Keratinocyte (primary cell): ENCODE measurements around the gene OGT. TPM values are rescaled to one million over a fixed set of nuclear protein-coding genes. Genes with fewer than 3 reads are reported as not detected.

Source experiments
- DNase-seq: peaks from one replicate; pipeline ENCODE4 v3.0.0-alpha.2; 2011; ENCODE audit warnings: low read depth, missing footprints, low spot score
- FAIRE-seq: peaks from 2 replicates; lab custom pipeline; 2011; peaks lifted over from hg19 to GRCh38; lab: Jason Lieb, UNC
- H2AFZ ChIP-seq: 2 replicates; pipeline ENCODE4 v1.6.0; 2012; ENCODE audit warnings: low read length, control low read depth, inconsistent platforms; ENCODE audit not compliant: control insufficient read depth
- H3K27ac ChIP-seq: 2 replicates; pipeline ENCODE4 v1.5.1; 2011; ENCODE audit warnings: low read length; ENCODE audit not compliant: control insufficient read depth, insufficient read depth
- H3K27me3 ChIP-seq: 3 replicates; pipeline ENCODE4 v1.6.0; 2011; ENCODE audit warnings: low read length; ENCODE audit not compliant: control insufficient read depth, insufficient read depth; ENCODE audit errors: extremely low read depth
- H3K36me3 ChIP-seq, 2 experiments: 2 replicates in 1 of 2; 3 replicates in 1 of 2; pipeline ENCODE4 v1.5.1; 2011; ENCODE audit warnings: low read length in 2 of 2, mild to moderate bottlenecking in 1 of 2; ENCODE audit not compliant: control insufficient read depth in 2 of 2, insufficient read depth in 2 of 2; ENCODE audit errors: extremely low read depth in 1 of 2
- H3K4me1 ChIP-seq: 3 replicates; pipeline ENCODE4 v1.5.1; 2011; ENCODE audit warnings: low read length; ENCODE audit not compliant: control insufficient read depth, insufficient read depth; ENCODE audit errors: extremely low read depth
- H3K4me2 ChIP-seq: 3 replicates; pipeline ENCODE4 v1.6.0; 2011; ENCODE audit warnings: low read depth, low read length; ENCODE audit not compliant: control insufficient read depth, insufficient read depth; ENCODE audit errors: extremely low read depth
- H3K4me3 ChIP-seq, 3 experiments: fragments of 200-600 bp in 1 of 3; sonication (generic) in 1 of 3; 2 replicates in 2 of 3; 3 replicates in 1 of 3; pipeline ENCODE4 v1.5.1; 2011 to 2016; ENCODE audit warnings: low read length in 3 of 3, mild to moderate bottlenecking in 3 of 3, control low read depth in 2 of 3, inconsistent platforms in 1 of 3, low read depth in 1 of 3, mixed read lengths in 1 of 3, mixed run types in 1 of 3, moderate library complexity in 1 of 3; ENCODE audit not compliant: control insufficient read depth in 2 of 3, insufficient read depth in 2 of 3; ENCODE audit errors: extremely low read depth in 1 of 3
- H3K79me2 ChIP-seq: 2 replicates; pipeline ENCODE4 v1.6.0; 2012; ENCODE audit warnings: low read length; ENCODE audit not compliant: control insufficient read depth, insufficient read depth
- H3K9ac ChIP-seq: 3 replicates; pipeline ENCODE4 v1.6.0; 2011; ENCODE audit warnings: low read length; ENCODE audit not compliant: control insufficient read depth, insufficient read depth; ENCODE audit errors: extremely low read depth
- H3K9me1 ChIP-seq: 3 replicates; pipeline ENCODE4 v1.6.0; 2011; ENCODE audit warnings: low read length; ENCODE audit not compliant: control insufficient read depth, insufficient read depth; ENCODE audit errors: extremely low read depth
- H3K9me3 ChIP-seq: 2 replicates; pipeline ENCODE4 v1.5.1; 2012; ENCODE audit warnings: low read depth, low read length; ENCODE audit not compliant: control insufficient read depth
- H4K20me1 ChIP-seq: 3 replicates; pipeline ENCODE4 v1.6.0; 2011; ENCODE audit warnings: low read length; ENCODE audit not compliant: control insufficient read depth, insufficient read depth; ENCODE audit errors: extremely low read depth
- CTCF ChIP-seq, 3 experiments: IDR thresholded peaks in 1 of 3; conservative IDR thresholded peaks in 1 of 3; optimal IDR thresholded peaks in 1 of 3; 2 replicates in 2 of 3; 3 replicates in 1 of 3; pipeline versions ENCODE3 to v1.5.1; 2011; ENCODE audit warnings: low read length in 3 of 3, mild to moderate bottlenecking in 3 of 3, moderate library complexity in 2 of 3, control low read depth in 1 of 3, inconsistent platforms in 1 of 3; ENCODE audit not compliant: insufficient read depth in 2 of 3; ENCODE audit errors: extremely low read depth in 1 of 3
- EZH2 ChIP-seq: IDR thresholded peaks from one replicate; pipeline ENCODE4 v1.6.1; 2012; ENCODE audit warnings: inconsistent platforms, mild to moderate bottlenecking, low read length, moderate library complexity
- dilution Hi-C: fragments of 300-500 bp; cut with MboI; formaldehyde crosslinking; loops from one replicate; pipeline ENCODE4 v1.7.0; 2020; ENCODE audit warnings: low sequenced_read_pairs; ENCODE audit not compliant: extremely low pct_ligation_motif_present
- polyA minus RNA-seq, 3 experiments: library from RNA; depleted of rRNA, polyadenylated mRNA; stranded (reverse); fragments of >200 nt; gene quantifications; 1 replicate in 1 of 3; 2 replicates in 1 of 3; 3 replicates in 1 of 3; pipeline ENCODE4 v1.2.3, GENCODE V29; 2011
- polyA plus RNA-seq, 5 experiments: library from polyadenylated mRNA; depleted of rRNA in 3 of 5; stranded (reverse) in 3 of 5; stranded (forward) in 1 of 5; unstranded in 1 of 5; fragments of >200 nt; gene quantifications; 1 replicate in 1 of 5; 2 replicates in 3 of 5; 3 replicates in 1 of 5; pipeline versions ENCODE4 v1.2.1 to v1.2.3, GENCODE V29; 2011 to 2012; ENCODE audit warnings: missing spikeins in 2 of 5, low read depth in 1 of 5, low replicate concordance in 1 of 5

The OGT gene
- polyA plus RNA-seq (58.7 to 155 TPM (median 136 TPM) in 3 replicates), polyA minus RNA-seq (76.4 to 263 TPM (median 169 TPM) in 3 replicates)
- 48.0 TPM for polyA plus RNA-seq (2011; ENCODE audit: low read depth)
- polyA plus RNA-seq (2011; cell fraction: cytosol; rRNA removed): 15.7 and 24.9 TPM in 2 replicates
- 614 and 740 TPM in 2 replicates for polyA plus RNA-seq (2011; cell fraction: nucleus; rRNA removed)
- 26.0 and 51.9 TPM in 2 replicates for polyA plus RNA-seq (2012; ENCODE audit: low replicate concordance)
- polyA minus RNA-seq (2011; cell fraction: cytosol; rRNA and poly(A)+ RNA removed): 34.5 TPM
- 160 and 266 TPM in 2 replicates for polyA minus RNA-seq (2011; cell fraction: nucleus; rRNA and poly(A)+ RNA removed)

- Histone ChIP-seq H3K36me3 (peaks cover 2 to 3% of the 10 kb centered on the region in 2 experiments), H2AFZ (peak within 1 kb of the TSS; percentile 68), H3K4me1 (peaks cover 4% of the 10 kb centered on the region), H3K9ac (peak within 1 kb of the TSS; percentile 95), H3K9me1 (no peaks in the 10 kb centered on the region), H4K20me1 (peaks cover 6% of the 10 kb centered on the region), H3K27me3 (no peaks in the 10 kb centered on the region), H3K79me2 (peaks cover 49% of the 10 kb centered on the region), H3K27ac (peak within 1 kb of the TSS; percentile 88), H3K4me2 (peak within 1 kb of the TSS; percentile 47), H3K4me3 (peak within 1 kb of the TSS; percentile 64 to 80 (median 80)), H3K9me3 (no peaks in the 10 kb centered on the region)
- FAIRE-seq: peak; percentile 29
- TF ChIP-seq EZH2 (no peak), CTCF (optimal IDR thresholded peaks at IDR 0.05 in 1 of 3, IDR thresholded peaks at IDR 0.05 in 1 of 3, conservative IDR thresholded peaks at IDR 0.05 in 1 of 3; ENCODE audit: extremely low read depth in 1 of 3, insufficient read depth in 2 of 3, low read length in 3 of 3) (no peak)
- peak; percentile 55 for DNase-seq
- dilution Hi-C loops: no loop called here
Measured at GRCh38 chrX:71532753-71533425, at the start of gene OGT. OGT (plus strand) TSS chrX:71533104; CDS start chrX:71533300, 196 bp downstream.

GRCh38 chrX:71487814-71488213 lies 45.1 kb upstream of the OGT start:
- Histone ChIP-seq H3K79me2 (no peaks in the 10 kb centered on the region), H2AFZ (no peak overlapping the region), H3K27ac (no peak overlapping the region), H3K9ac (no peak overlapping the region), H3K36me3 (no peaks in the 10 kb centered on the region), H3K9me1 (no peaks in the 10 kb centered on the region), H3K4me3 (no peak overlapping the region), H4K20me1 (no peaks in the 10 kb centered on the region), H3K4me1 (no peaks in the 10 kb centered on the region), H3K9me3 (peaks cover 2% of the 10 kb centered on the region), H3K27me3 (no peaks in the 10 kb centered on the region), H3K4me2 (no peak overlapping the region)
- TF ChIP-seq CTCF (optimal IDR thresholded peaks at IDR 0.05 in 1 of 3, IDR thresholded peaks at IDR 0.05 in 1 of 3, conservative IDR thresholded peaks at IDR 0.05 in 1 of 3; ENCODE audit: extremely low read depth in 1 of 3, insufficient read depth in 2 of 3, low read length in 3 of 3): no peak
- no peak for TF ChIP-seq EZH2
- DNase-seq: no peak
- no peak for FAIRE-seq
- dilution Hi-C loops: no loop called here
